Measurements from ENCODE around the gene MOB3A.

MOB3A gene

GRCh38 chr19:2096034-2096479, at the start of gene MOB3A:
MOB3A (minus strand) TSS chr19:2096326; CDS start chr19:2078560, 17,766 bp downstream.
- H3K4me3 ChIP-seq (ENCODE audit: low read length): peak within 1 kb of the TSS; percentile 46; the same call in 1 of the 2 replicates
- no peaks in the 10 kb centered on the region for H3K27me3 ChIP-seq (ENCODE audit: control insufficient read depth, insufficient read depth, low read length)
- H3K4me1 ChIP-seq (ENCODE audit: control insufficient read depth, insufficient read depth, low read length): peaks cover 2% of the 10 kb centered on the region; the same call in 1 of the 2 replicates
- WGBS (ENCODE audit: insufficient coverage, insufficient read length): no CpG with 5 or more reads among the region's 56 CpGs
- no peak for DNase-seq (ENCODE audit: low read depth, low spot score)
- H3K9me3 ChIP-seq (ENCODE audit: control insufficient read depth, insufficient read depth, low read length): no peaks in the 10 kb centered on the region
- H3K27ac ChIP-seq (ENCODE audit: low read length): no peak within 1 kb of the TSS
- peaks cover 14% of the 10 kb centered on the region for H3K36me3 ChIP-seq (ENCODE audit: control insufficient read depth, insufficient read depth, low read length)

GRCh38 chr19:2145831-2146241, 49.7 kb upstream of the MOB3A start:
- no peak for DNase-seq (ENCODE audit: low read depth, low spot score)
- no peaks in the 10 kb centered on the region for H3K27me3 ChIP-seq (ENCODE audit: control insufficient read depth, insufficient read depth, low read length)
- H3K9me3 ChIP-seq (ENCODE audit: control insufficient read depth, insufficient read depth, low read length): no peaks in the 10 kb centered on the region
- peaks cover 2% of the 10 kb centered on the region for H3K4me1 ChIP-seq (ENCODE audit: control insufficient read depth, insufficient read depth, low read length)
- H3K27ac ChIP-seq (ENCODE audit: low read length): no peak overlapping the region
- no peak overlapping the region for H3K4me3 ChIP-seq (ENCODE audit: low read length)
- no CpG with 5 or more reads among the region's 16 CpGs for WGBS (ENCODE audit: insufficient coverage, insufficient read length)
- 0 out of 2 replicates have a peak, but pooled peaks cover 3% of the 10 kb centered on the region for H3K36me3 ChIP-seq (ENCODE audit: control insufficient read depth, insufficient read depth, low read length)

- WGBS (ENCODE audit: insufficient coverage, insufficient read length): no CpG with 5 or more reads among the region's 15 CpGs
- DNase-seq (ENCODE audit: low read depth, low spot score): no peak
- Histone ChIP-seq H3K4me3 (ENCODE audit: low read length) (no peak overlapping the region), H3K4me1 (ENCODE audit: control insufficient read depth, insufficient read depth, low read length) (no peaks in the 10 kb centered on the region), H3K9me3 (ENCODE audit: control insufficient read depth, insufficient read depth, low read length) (no peaks in the 10 kb centered on the region), H3K27me3 (ENCODE audit: control insufficient read depth, insufficient read depth, low read length) (no peaks in the 10 kb centered on the region), H3K36me3 (ENCODE audit: control insufficient read depth, insufficient read depth, low read length) (peaks cover 3% of the 10 kb centered on the region; the same call in 1 of the 2 replicates), H3K27ac (ENCODE audit: low read length) (no peak overlapping the region)
Observed at GRCh38 chr19:2144190-2144589, 48.1 kb upstream of the MOB3A start.

- H3K36me3 ChIP-seq (ENCODE audit: control insufficient read depth, insufficient read depth, low read length): peaks cover 10% of the 10 kb centered on the region
- no peak for DNase-seq (ENCODE audit: low read depth, low spot score)
- H3K4me1 ChIP-seq (ENCODE audit: control insufficient read depth, insufficient read depth, low read length): no peaks in the 10 kb centered on the region
- H3K9me3 ChIP-seq (ENCODE audit: control insufficient read depth, insufficient read depth, low read length): no peaks in the 10 kb centered on the region
- WGBS (ENCODE audit: insufficient coverage, insufficient read length): no CpG with 5 or more reads among the region's 15 CpGs
- H3K27me3 ChIP-seq (ENCODE audit: control insufficient read depth, insufficient read depth, low read length): no peaks in the 10 kb centered on the region
- H3K27ac ChIP-seq (ENCODE audit: low read length): no peak overlapping the region
- H3K4me3 ChIP-seq (ENCODE audit: low read length): no peak overlapping the region
Observed at GRCh38 chr19:2142173-2142829, 46.2 kb upstream of the MOB3A start.

- no peak for DNase-seq (ENCODE audit: low read depth, low spot score)
- Histone ChIP-seq H3K4me1 (ENCODE audit: control insufficient read depth, insufficient read depth, low read length) (no peaks in the 10 kb centered on the region; the same call in 1 of the 2 replicates), H3K27me3 (ENCODE audit: control insufficient read depth, insufficient read depth, low read length) (no peaks in the 10 kb centered on the region), H3K9me3 (ENCODE audit: control insufficient read depth, insufficient read depth, low read length) (no peaks in the 10 kb centered on the region), H3K4me3 (ENCODE audit: low read length) (no peak overlapping the region), H3K36me3 (ENCODE audit: control insufficient read depth, insufficient read depth, low read length) (peaks cover 21% of the 10 kb centered on the region), H3K27ac (ENCODE audit: low read length) (no peak overlapping the region)
- WGBS (ENCODE audit: insufficient coverage, insufficient read length): no CpG with 5 or more reads among the region's 14 CpGs
Observed at GRCh38 chr19:2140138-2140569, 44.0 kb upstream of the MOB3A start.

- DNase-seq (ENCODE audit: low read depth, low spot score): no peak
- Histone ChIP-seq H3K9me3 (ENCODE audit: control insufficient read depth, insufficient read depth, low read length) (no peaks in the 10 kb centered on the region), H3K27me3 (ENCODE audit: control insufficient read depth, insufficient read depth, low read length) (no peaks in the 10 kb centered on the region), H3K27ac (ENCODE audit: low read length) (no peak overlapping the region), H3K4me1 (ENCODE audit: control insufficient read depth, insufficient read depth, low read length) (no peaks in the 10 kb centered on the region; the same call in 1 of the 2 replicates), H3K4me3 (ENCODE audit: low read length) (no peak overlapping the region), H3K36me3 (ENCODE audit: control insufficient read depth, insufficient read depth, low read length) (peaks cover 18% of the 10 kb centered on the region)
- no CpG with 5 or more reads among the region's 22 CpGs for WGBS (ENCODE audit: insufficient coverage, insufficient read length)
Observed at GRCh38 chr19:2139385-2140137, 43.4 kb upstream of the MOB3A start.

GRCh38 chr19:2138061-2138728, 42.1 kb upstream of the MOB3A start:
- H3K36me3 ChIP-seq (ENCODE audit: control insufficient read depth, insufficient read depth, low read length): peaks cover 18% of the 10 kb centered on the region
- no CpG with 5 or more reads among the region's 23 CpGs for WGBS (ENCODE audit: insufficient coverage, insufficient read length)
- H3K4me1 ChIP-seq (ENCODE audit: control insufficient read depth, insufficient read depth, low read length): no peaks in the 10 kb centered on the region; the same call in 1 of the 2 replicates
- no peak overlapping the region for H3K27ac ChIP-seq (ENCODE audit: low read length)
- no peak for DNase-seq (ENCODE audit: low read depth, low spot score)
- H3K27me3 ChIP-seq (ENCODE audit: control insufficient read depth, insufficient read depth, low read length): no peaks in the 10 kb centered on the region
- H3K4me3 ChIP-seq (ENCODE audit: low read length): no peak overlapping the region
- H3K9me3 ChIP-seq (ENCODE audit: control insufficient read depth, insufficient read depth, low read length): no peaks in the 10 kb centered on the region

GRCh38 chr19:2136796-2137195, 40.7 kb upstream of the MOB3A start:
- WGBS (ENCODE audit: insufficient coverage, insufficient read length): no CpG with 5 or more reads among the region's 23 CpGs
- Histone ChIP-seq H3K27me3 (ENCODE audit: control insufficient read depth, insufficient read depth, low read length) (no peaks in the 10 kb centered on the region), H3K36me3 (ENCODE audit: control insufficient read depth, insufficient read depth, low read length) (peaks cover 30% of the 10 kb centered on the region), H3K9me3 (ENCODE audit: control insufficient read depth, insufficient read depth, low read length) (no peaks in the 10 kb centered on the region), H3K27ac (ENCODE audit: low read length) (no peak overlapping the region), H3K4me1 (ENCODE audit: control insufficient read depth, insufficient read depth, low read length) (no peaks in the 10 kb centered on the region; the same call in 1 of the 2 replicates), H3K4me3 (ENCODE audit: low read length) (no peak overlapping the region)
- no peak for DNase-seq (ENCODE audit: low read depth, low spot score)

GRCh38 chr19:2135474-2136402, 39.6 kb upstream of the MOB3A start:
- Histone ChIP-seq H3K27me3 (ENCODE audit: control insufficient read depth, insufficient read depth, low read length) (no peaks in the 10 kb centered on the region), H3K27ac (ENCODE audit: low read length) (no peak overlapping the region), H3K9me3 (ENCODE audit: control insufficient read depth, insufficient read depth, low read length) (no peaks in the 10 kb centered on the region), H3K4me3 (ENCODE audit: low read length) (no peak overlapping the region), H3K4me1 (ENCODE audit: control insufficient read depth, insufficient read depth, low read length) (no peaks in the 10 kb centered on the region; the same call in 1 of the 2 replicates), H3K36me3 (ENCODE audit: control insufficient read depth, insufficient read depth, low read length) (peaks cover 33% of the 10 kb centered on the region)
- no peak for DNase-seq (ENCODE audit: low read depth, low spot score)
- no CpG with 5 or more reads among the region's 50 CpGs for WGBS (ENCODE audit: insufficient coverage, insufficient read length)

Measured in iPS DF 6.9 (cell line).